OCI-M2 (cell line): ENCODE results near the gene CDKN2D.

Source experiments
- DNase-seq: peaks from one replicate; lab custom pipeline; 2025; ENCODE audit not compliant: unreplicated experiment; lab: John Stamatoyannopoulos, UW

The CDKN2D gene

DNA sequence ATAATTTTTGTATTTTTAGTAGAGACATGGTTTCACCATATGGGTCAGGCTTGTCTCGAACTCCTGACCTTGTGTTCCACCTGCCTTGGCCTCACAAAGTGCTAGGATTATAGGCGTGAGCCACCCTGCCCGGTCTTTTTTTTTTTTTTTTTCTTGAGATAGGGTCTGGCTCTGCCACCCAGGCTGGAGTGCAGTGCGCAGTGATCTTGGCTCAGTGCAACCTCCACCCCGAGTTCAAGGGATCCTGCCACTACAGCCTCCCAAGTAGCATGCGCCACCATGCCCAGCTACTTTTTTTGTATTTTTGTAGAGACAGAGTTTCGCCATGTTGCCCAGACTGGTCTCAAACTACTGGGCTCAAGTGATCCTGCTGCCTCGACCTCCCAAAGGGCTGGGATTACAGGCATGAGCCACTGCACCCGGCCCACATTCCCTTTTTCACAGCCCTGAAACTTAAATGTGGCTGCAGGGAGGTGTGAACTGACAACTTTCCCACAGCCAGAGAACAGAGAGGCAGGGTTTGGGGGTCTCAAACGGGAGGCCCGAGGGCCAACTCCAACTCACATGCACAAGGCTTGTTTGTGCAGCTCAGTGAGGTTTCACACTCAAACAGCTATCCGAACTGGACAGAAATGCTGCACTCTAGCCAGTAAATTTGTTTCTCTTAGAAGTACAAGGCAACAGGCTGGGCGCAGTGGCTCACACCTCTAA lies 47.2 kb downstream of the CDKN2D start:
- DNase-seq = no peak

GRCh38 chr19:10520652-10521318 lies 48.0 kb downstream of the CDKN2D start:
- DNase-seq = no peak

DNA sequence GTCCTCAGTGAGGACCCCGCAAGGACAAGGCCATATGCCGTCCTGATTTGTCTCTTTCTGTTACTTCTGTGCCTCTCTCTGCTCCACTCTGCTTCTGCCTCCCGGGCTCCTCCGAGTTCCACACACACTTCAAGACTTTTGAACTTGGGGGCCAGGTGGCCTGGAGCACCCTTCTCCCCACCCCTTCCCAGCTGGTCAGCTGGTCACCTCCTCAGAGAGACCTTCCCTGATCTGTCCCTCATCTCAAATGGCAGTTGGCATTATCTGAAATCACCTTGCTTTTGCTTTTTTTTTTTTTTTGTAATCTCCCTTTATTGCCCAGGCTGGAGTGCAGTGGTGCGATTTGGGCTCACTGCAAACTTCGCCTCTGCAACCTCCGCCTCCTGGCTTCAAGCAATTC lies 49.4 kb downstream of the CDKN2D start:
- no peak for DNase-seq

DNA sequence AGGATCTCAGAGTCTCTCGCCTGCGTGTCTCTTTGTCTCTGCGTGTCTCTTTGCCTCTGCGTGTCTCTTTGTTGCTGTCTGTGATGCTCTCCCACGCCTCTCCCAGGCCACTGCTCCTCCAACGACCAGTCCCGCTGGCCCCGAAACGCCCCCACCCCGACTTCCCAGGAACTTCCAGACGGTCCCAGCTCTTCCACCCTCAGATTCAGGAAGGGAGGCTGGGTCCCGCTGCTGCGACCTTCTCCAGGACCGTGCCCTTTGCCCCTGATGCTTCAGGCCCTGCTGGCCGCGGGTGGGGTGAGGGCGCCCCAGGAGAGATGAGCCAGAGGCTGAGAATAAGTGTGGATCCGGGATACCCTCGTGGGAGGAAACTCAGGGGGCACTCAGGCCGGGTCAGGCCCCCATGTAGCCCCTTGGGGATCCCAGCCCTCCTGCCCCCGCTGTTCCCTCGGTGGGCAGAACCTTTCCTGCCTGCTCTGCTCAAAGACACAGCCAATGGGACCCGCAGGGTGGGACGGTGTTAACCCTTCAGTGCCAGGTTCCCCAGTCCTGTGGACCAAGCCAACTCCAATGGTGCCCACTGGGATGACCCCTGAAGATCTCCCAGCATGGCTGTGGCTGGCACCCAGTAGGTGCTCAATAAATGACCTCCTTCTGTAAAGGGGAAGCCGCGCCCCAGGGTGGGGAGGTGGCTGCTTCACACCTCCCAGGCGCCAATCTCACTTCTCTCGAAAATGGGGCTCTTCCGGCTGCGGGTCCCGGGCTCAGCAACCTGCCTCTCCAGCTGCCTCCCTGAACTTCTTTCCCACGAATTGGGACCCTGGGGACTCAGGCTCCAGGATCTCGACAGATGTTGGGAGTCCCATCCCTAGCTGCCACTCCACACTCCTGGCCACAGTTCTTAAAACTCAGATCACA lies 50.1 kb downstream of the CDKN2D start:
- DNase-seq = no peak

- peak; percentile 98 for DNase-seq
Measured at GRCh38 chr19:10517760-10518443, 50.9 kb downstream of the CDKN2D start.

DNA sequence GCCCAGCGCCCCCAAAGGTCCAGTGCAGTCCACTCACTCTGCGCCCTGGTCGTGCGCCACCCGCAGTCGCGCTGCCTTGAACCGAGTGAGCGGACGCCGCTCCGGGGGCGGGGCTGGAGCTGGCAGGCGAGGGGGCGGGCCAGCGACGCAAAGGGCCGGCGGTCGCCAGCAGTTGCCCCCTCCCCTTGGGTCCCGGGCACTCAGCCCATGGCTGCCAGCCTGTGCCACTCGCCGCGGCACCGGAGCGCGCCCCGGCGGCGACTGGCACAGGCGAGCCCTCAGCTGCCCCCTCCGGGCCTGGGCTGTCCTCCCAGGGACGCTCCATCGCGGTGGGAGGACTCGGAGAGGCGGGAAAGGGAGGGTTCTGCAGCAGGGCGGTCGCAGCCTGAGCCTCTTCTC lies 51.4 kb downstream of the CDKN2D start, which contains the start of gene S1PR5:
Gene S1PR5, minus strand, starts transcription at position 87 of the 399 bp plus-strand sequence. CDS start 2,436 bp downstream, outside the sequence.
- no peak for DNase-seq

DNA sequence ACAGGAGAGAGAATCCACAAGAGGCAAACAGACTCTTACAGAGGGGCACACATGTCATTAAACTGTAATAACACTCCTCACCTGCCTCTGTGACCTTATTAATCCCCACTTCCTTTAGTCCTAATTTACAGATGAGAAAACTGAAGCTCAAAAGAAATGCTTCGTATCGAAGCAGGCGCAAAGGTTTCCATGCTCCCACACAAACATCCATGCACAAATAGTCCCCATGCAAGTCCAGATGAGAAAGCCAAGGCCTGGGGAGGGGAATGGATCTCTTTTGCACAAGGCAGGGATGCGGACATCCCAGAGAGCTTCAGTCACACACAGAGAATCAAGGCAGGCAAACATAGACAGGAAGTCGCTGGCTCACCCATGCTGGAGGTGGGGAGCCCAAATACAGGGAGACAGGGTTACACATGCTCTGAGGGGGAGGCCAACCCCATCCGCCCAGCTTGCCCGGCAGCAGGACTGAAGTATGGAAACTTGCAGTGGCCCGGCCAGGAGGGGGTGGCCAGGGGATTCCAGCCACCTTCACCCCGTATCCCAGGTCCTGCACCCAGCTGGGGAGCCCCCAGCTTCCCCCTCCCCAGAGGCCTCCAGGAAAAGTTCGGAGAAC lies 52.0 kb downstream of the CDKN2D start:
- no peak for DNase-seq
